Central memory CD8-positive, alpha-beta T cell (primary cell): ENCODE measurements around the gene OCA2.
"Not testable (repeated sequence)": the region's sequence is repeated elsewhere in the genome, so short reads cannot be mapped to it uniquely, and the experiment has no call there.

Experiments
- ATAC-seq: fragments of 150-1000 bp; cut with Tn5 transposase; replicated peaks from 2 replicates; pipeline ENCODE4 v1.10.0; 2022; ENCODE audit warnings: mild to moderate bottlenecking, moderate FRiP score, moderate number of reproducible peaks; ENCODE audit not compliant: poor library complexity, severe bottlenecking; ENCODE audit errors: extremely low read depth
- DNase-seq, 2 donors: peaks; one replicate each; pipeline ENCODE4 v3.0.0; 2021; ENCODE audit warnings: low spot score in 2 of 2
- H3K27ac Mint-ChIP-seq: one replicate; pipeline ENCODE4 v1.8.0; 2022; ENCODE audit warnings: low read depth, mild to moderate bottlenecking, moderate library complexity, mixed read lengths
- H3K27me3 Mint-ChIP-seq: one replicate; pipeline ENCODE4 v1.8.0; 2022; ENCODE audit warnings: mixed read lengths
- H3K36me3 Mint-ChIP-seq: one replicate; pipeline ENCODE4 v1.8.0; 2022; ENCODE audit warnings: mild to moderate bottlenecking, moderate library complexity, mixed read lengths; ENCODE audit not compliant: insufficient read depth
- H3K4me1 Mint-ChIP-seq: one replicate; pipeline ENCODE4 v1.8.0; 2022; ENCODE audit warnings: mixed read lengths
- H3K4me3 Mint-ChIP-seq: one replicate; pipeline ENCODE4 v1.8.0; 2022; ENCODE audit warnings: mild to moderate bottlenecking, moderate library complexity, mixed read lengths
- H3K9me3 Mint-ChIP-seq: one replicate; pipeline ENCODE4 v1.8.0; 2022; ENCODE audit warnings: mixed read lengths

Gene OCA2

GRCh38 chr15:27743638-27744037 is 355.5 kb downstream of the OCA2 start:
- DNase-seq (no peak), ATAC-seq (no peak)
- Mint-ChIP-seq H3K4me1 (no peaks in the 10 kb centered on the region), H3K36me3 (no peaks in the 10 kb centered on the region), H3K4me3 (no peak overlapping the region), H3K9me3 (peaks cover 25% of the 10 kb centered on the region), H3K27me3 (no peaks in the 10 kb centered on the region), H3K27ac (no peak overlapping the region)

- Mint-ChIP-seq H3K27me3 (no peaks in the 10 kb centered on the region), H3K4me1 (no peaks in the 10 kb centered on the region), H3K4me3 (no peak overlapping the region), H3K36me3 (no peaks in the 10 kb centered on the region), H3K9me3 (peaks cover 25% of the 10 kb centered on the region), H3K27ac (no peak overlapping the region)
- DNase-seq = no peak
- ATAC-seq = no peak
These were observed 356.2 kb downstream of the OCA2 start for GRCh38 chr15:27742751-27743477.

GRCh38 chr15:27741226-27741860 is 357.8 kb downstream of the OCA2 start:
- no peaks in the 10 kb centered on the region for H3K27me3 Mint-ChIP-seq
- DNase-seq (no peak), ATAC-seq (no peak)
- no peak overlapping the region for H3K27ac Mint-ChIP-seq
- peaks cover 2% of the 10 kb centered on the region for H3K36me3 Mint-ChIP-seq
- no peaks in the 10 kb centered on the region for H3K4me1 Mint-ChIP-seq
- peaks cover 24% of the 10 kb centered on the region for H3K9me3 Mint-ChIP-seq
- H3K4me3 Mint-ChIP-seq = no peak overlapping the region

GRCh38 chr15:27734785-27735495 is 364.2 kb downstream of the OCA2 start:
- H3K36me3 Mint-ChIP-seq = peaks cover 2% of the 10 kb centered on the region
- no peak overlapping the region for H3K4me3 Mint-ChIP-seq
- DNase-seq (no peak), ATAC-seq (no peak)
- no peaks in the 10 kb centered on the region for H3K4me1 Mint-ChIP-seq
- H3K27ac Mint-ChIP-seq = no peak overlapping the region
- peaks cover 29% of the 10 kb centered on the region for H3K9me3 Mint-ChIP-seq
- no peaks in the 10 kb centered on the region for H3K27me3 Mint-ChIP-seq

- Mint-ChIP-seq H3K27me3 (no peaks in the 10 kb centered on the region), H3K4me1 (no peaks in the 10 kb centered on the region), H3K4me3 (no peak overlapping the region), H3K9me3 (peaks cover 25% of the 10 kb centered on the region), H3K36me3 (no peaks in the 10 kb centered on the region), H3K27ac (no peak overlapping the region)
- DNase-seq (no peak), ATAC-seq (no peak)
These were observed 367.3 kb downstream of the OCA2 start for GRCh38 chr15:27731776-27732175.

GRCh38 chr15:27730868-27731267 is 368.2 kb downstream of the OCA2 start:
- no peak overlapping the region for H3K4me3 Mint-ChIP-seq
- H3K9me3 Mint-ChIP-seq = peaks cover 25% of the 10 kb centered on the region
- DNase-seq = no peak
- H3K27ac Mint-ChIP-seq = no peak overlapping the region
- H3K4me1 Mint-ChIP-seq = no peaks in the 10 kb centered on the region
- no peaks in the 10 kb centered on the region for H3K27me3 Mint-ChIP-seq
- ATAC-seq = no peak
- H3K36me3 Mint-ChIP-seq = no peaks in the 10 kb centered on the region

- H3K4me3 Mint-ChIP-seq = no peak overlapping the region
- peaks cover 17% of the 10 kb centered on the region for H3K9me3 Mint-ChIP-seq
- no peaks in the 10 kb centered on the region for H3K36me3 Mint-ChIP-seq
- DNase-seq (no peak), ATAC-seq (no peak)
- no peaks in the 10 kb centered on the region for H3K4me1 Mint-ChIP-seq
- no peak overlapping the region for H3K27ac Mint-ChIP-seq
- H3K27me3 Mint-ChIP-seq = no peaks in the 10 kb centered on the region
These were observed 373.4 kb downstream of the OCA2 start for GRCh38 chr15:27725731-27726130.

- Mint-ChIP-seq H3K27me3 (no peaks in the 10 kb centered on the region), H3K36me3 (no peaks in the 10 kb centered on the region), H3K9me3 (peaks cover 7% of the 10 kb centered on the region), H3K4me1 (no peaks in the 10 kb centered on the region), H3K4me3 (no peak overlapping the region), H3K27ac (no peak overlapping the region)
- DNase-seq (no peak), ATAC-seq (no peak)
These were observed 375.3 kb downstream of the OCA2 start for GRCh38 chr15:27723821-27724220.

- DNase-seq = no peak
- Mint-ChIP-seq H3K27ac (no peak overlapping the region), H3K27me3 (no peaks in the 10 kb centered on the region), H3K4me1 (no peaks in the 10 kb centered on the region), H3K9me3 (peaks cover 13% of the 10 kb centered on the region), H3K4me3 (no peak overlapping the region), H3K36me3 (no peaks in the 10 kb centered on the region)
- no peak for ATAC-seq
These were observed 377.0 kb downstream of the OCA2 start for GRCh38 chr15:27722102-27722501.

- no peak overlapping the region for H3K27ac Mint-ChIP-seq
These were observed 384.4 kb downstream of the OCA2 start for GRCh38 chr15:27714675-27715074.

GRCh38 chr15:27713850-27714249 is 385.3 kb downstream of the OCA2 start:
- not testable (repeated sequence) for DNase-seq, H3K27me3 Mint-ChIP-seq, H3K36me3 Mint-ChIP-seq, H3K4me3 Mint-ChIP-seq, ATAC-seq, H3K4me1 Mint-ChIP-seq, H3K27ac Mint-ChIP-seq
- H3K9me3 Mint-ChIP-seq = peaks cover 26% of the 10 kb centered on the region

More at GRCh38 chr15:27714675-27715074, 384.4 kb downstream of the OCA2 start:
- H3K27me3 Mint-ChIP-seq = no peaks in the 10 kb centered on the region
- H3K4me3 Mint-ChIP-seq = no peak overlapping the region
- no peaks in the 10 kb centered on the region for H3K4me1 Mint-ChIP-seq
- peaks cover 23% of the 10 kb centered on the region for H3K9me3 Mint-ChIP-seq
- H3K36me3 Mint-ChIP-seq = no peaks in the 10 kb centered on the region
- DNase-seq (no peak), ATAC-seq (no peak)

GRCh38 chr15:27707257-27707656 is 391.9 kb downstream of the OCA2 start:
- no peaks in the 10 kb centered on the region for H3K27me3 Mint-ChIP-seq
- no peak overlapping the region for H3K27ac Mint-ChIP-seq
- peaks cover 19% of the 10 kb centered on the region for H3K9me3 Mint-ChIP-seq
- H3K4me1 Mint-ChIP-seq = no peaks in the 10 kb centered on the region
- DNase-seq (no peak), ATAC-seq (no peak)
- H3K4me3 Mint-ChIP-seq = no peak overlapping the region
- peaks cover 1% of the 10 kb centered on the region for H3K36me3 Mint-ChIP-seq

- peaks cover 1% of the 10 kb centered on the region for H3K36me3 Mint-ChIP-seq
- H3K27ac Mint-ChIP-seq = no peak overlapping the region
- DNase-seq (no peak), ATAC-seq (no peak)
- no peak overlapping the region for H3K4me3 Mint-ChIP-seq
- H3K4me1 Mint-ChIP-seq = no peaks in the 10 kb centered on the region
- H3K27me3 Mint-ChIP-seq = no peaks in the 10 kb centered on the region
- H3K9me3 Mint-ChIP-seq = peaks cover 14% of the 10 kb centered on the region
These were observed 392.8 kb downstream of the OCA2 start for GRCh38 chr15:27706300-27706699.
